ENCODE measurements around the gene ISLR. TPM values are rescaled to one million over a fixed set of nuclear protein-coding genes. Genes with fewer than 3 reads are reported as not detected.

The ISLR gene
- total and polyA plus RNA-seq, 9 donors, result 82.4 to 314 (median 152) TPM

DNA sequence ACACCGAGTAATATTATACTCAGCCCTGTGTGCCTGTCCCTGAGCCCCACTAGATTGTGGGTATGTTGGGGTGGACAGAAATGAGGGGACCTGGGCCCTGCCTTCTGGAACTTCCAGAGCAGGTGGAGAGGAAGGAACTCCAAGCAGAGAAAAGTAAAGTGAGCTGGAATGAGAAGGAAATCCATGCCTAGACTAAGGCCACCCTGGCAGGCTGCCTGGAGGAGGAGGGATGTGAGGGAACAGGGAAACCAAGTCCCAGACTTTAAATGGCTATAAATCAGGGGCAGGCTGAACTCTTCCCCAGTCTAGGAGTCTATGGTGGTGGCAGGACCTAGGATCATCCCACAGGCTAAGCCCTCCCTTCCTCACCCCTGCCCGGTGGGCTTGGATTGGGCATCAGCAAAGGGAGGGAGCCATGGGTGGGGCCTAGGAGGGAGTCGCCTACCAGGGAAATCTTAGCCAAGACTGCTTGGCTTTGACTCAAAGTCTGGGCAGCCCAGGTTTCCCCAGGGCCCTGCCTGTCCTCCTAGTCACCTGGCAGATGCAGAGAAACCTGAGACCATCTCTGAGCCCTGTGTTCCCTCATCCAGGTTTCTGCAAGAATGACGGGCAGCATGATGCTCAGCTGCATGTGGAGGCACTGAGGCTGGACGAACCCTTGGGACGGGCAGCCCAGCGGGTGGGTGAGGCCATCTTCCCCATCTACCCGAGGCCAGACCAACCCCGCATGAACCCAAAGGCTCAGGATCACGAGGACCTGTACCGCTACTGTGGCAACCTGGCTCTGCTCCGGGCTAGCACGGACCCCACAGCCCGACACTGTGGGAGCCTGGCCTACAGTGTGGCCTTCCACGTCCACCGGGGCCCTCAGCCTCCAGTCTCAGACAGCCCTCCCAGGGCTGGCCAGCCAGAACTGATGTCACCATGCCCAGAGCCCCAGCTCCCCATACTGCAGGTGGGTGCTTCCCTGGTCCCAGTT, 44.7 kb downstream of the ISLR start:
- TF ChIP-seq, protein P1, sequence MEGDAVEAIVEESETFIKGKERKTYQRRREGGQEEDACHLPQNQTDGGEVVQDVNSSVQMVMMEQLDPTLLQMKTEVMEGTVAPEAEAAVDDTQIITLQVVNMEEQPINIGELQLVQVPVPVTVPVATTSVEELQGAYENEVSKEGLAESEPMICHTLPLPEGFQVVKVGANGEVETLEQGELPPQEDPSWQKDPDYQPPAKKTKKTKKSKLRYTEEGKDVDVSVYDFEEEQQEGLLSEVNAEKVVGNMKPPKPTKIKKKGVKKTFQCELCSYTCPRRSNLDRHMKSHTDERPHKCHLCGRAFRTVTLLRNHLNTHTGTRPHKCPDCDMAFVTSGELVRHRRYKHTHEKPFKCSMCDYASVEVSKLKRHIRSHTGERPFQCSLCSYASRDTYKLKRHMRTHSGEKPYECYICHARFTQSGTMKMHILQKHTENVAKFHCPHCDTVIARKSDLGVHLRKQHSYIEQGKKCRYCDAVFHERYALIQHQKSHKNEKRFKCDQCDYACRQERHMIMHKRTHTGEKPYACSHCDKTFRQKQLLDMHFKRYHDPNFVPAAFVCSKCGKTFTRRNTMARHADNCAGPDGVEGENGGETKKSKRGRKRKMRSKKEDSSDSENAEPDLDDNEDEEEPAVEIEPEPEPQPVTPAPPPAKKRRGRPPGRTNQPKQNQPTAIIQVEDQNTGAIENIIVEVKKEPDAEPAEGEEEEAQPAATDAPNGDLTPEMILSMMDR (IDR thresholded peaks at IDR 0.05), result no peak
- no peak for TF ChIP-seq POLR2A (IDR thresholded peaks at IDR 0.05)
- Histone ChIP-seq H3K36me3 (no peaks in the 10 kb centered on the region), H3K27me3 (no peaks in the 10 kb centered on the region), H3K4me3 (no peak overlapping the region), H3K4me1 (ENCODE audit: insufficient read depth) (no peaks in the 10 kb centered on the region), H3K27ac (no peak overlapping the region), H3K9me3 (no peaks in the 10 kb centered on the region)
- WGBS, 3 donors, result 89 to 93% (median 89%) methylated on average over 15 to 16 of the region's 16 CpGs
- DNase-seq, result no peak
- intact Hi-C loops (cut with DNase I), result loop anchor here in 1 of 4 donors (5.0 kb wide), 1 partner anchor 86 kb away; the partner anchor contains the start of gene ISLR2

DNA sequence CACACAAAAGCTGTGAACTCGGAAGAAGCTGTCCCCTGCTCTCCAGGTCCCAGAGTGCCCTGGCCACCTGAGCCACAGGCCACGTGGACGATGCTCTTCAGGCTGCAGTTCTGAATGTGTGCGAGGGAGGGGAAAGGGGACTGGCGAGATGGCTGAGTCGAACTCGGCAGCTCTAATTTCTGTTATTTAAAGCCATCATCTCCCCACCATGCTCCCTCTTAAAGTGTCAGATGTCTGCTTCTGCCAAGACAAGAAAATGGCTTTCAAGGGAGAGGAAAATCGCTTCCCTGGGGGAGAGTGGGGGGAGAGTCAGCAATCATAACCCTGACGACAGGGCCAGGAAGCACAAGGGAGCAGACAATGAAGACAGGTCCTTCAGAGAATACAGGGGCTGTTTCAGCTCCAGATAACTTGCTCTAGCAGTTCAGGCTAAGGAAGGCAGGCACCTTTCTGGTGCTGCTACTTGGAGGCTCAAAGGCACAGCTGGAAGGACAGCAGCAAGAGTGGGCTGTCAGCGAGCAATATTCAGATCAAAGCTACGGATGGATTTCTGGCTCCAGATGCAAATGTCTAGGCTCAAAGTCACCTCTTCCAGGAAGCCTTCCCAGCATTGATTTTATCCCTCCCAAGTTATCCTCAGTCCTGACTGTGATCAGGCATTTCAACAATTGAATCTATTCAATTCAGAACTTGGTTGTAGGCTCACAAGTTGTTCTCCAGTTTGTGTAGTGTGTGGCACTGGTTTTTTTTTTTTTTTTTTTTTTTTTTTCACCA, 47.2 kb downstream of the ISLR start:
- no peaks in the 10 kb centered on the region for H3K4me1 ChIP-seq (ENCODE audit: insufficient read depth)
- no peaks in the 10 kb centered on the region for H3K27me3 ChIP-seq
- no peak overlapping the region for H3K27ac ChIP-seq
- H3K9me3 ChIP-seq, result no peaks in the 10 kb centered on the region
- H3K4me3 ChIP-seq, result no peak overlapping the region
- TF ChIP-seq, protein P1 (IDR thresholded peaks at IDR 0.05), result no peak
- no peak for TF ChIP-seq EP300 (IDR thresholded peaks at IDR 0.05)
- no peak for TF ChIP-seq POLR2A (IDR thresholded peaks at IDR 0.05)
- no peaks in the 10 kb centered on the region for H3K36me3 ChIP-seq
- no peak for DNase-seq
- 70 to 77% (median 77%) methylated on average over 11 of the region's 11 CpGs for WGBS, 3 donors
- intact Hi-C loops (cut with DNase I), result loop anchor here in 1 of 4 donors (10.0 kb wide), 1 partner anchor 56 kb away; no protein-coding TSS in a partner anchor

DNA sequence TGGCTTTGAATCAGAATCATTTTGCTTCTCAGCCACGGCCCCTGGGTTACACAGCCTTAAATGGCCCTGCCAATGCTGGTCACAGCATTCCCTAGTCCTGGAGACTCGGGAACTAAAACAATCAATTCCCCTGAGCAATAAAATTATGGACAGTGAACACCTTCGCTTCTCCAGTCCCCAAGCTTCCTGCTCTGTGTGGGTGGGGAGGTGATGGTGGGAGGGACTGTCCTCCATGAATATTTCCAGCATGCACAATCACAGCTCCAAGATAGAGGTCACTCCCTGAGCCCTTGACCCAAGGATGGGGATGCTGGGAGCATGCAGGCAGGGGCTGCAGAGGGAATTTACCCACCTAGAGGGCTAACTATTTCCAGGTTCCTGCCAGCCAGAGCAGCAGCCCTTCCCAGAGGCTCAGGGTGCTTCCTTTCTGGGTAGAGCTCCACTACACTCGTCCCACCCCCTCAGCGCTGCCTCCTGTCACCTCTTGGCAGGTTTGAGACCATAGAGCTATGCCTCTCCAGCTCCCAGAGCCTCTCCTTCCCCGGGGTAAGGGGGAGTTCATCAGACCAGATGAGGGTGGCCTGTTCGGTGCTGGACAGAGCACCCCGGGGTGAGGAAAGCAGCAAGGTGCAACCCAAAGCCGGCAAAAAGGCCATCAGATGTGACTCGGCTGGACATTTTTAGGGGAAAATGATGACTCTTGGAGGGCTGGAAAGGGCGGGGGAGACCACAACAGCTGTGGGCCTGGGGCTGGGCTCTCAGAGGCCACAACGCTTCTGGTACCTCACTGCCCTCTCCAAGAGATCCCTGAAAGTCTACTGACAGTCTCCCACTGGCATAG, 48.1 kb downstream of the ISLR start:
- Histone ChIP-seq H3K27ac (no peak overlapping the region), H3K27me3 (no peaks in the 10 kb centered on the region), H3K9me3 (no peaks in the 10 kb centered on the region), H3K36me3 (no peaks in the 10 kb centered on the region), H3K4me3 (no peak overlapping the region), H3K4me1 (ENCODE audit: insufficient read depth) (no peaks in the 10 kb centered on the region)
- TF ChIP-seq EP300 (IDR thresholded peaks at IDR 0.05), result no peak
- no peak for TF ChIP-seq POLR2A (IDR thresholded peaks at IDR 0.05)
- TF ChIP-seq, protein P1 (IDR thresholded peaks at IDR 0.05), result no peak
- intact Hi-C loops (cut with DNase I), result loop anchor here in 1 of 4 donors (10.0 kb wide), 1 partner anchor 57 kb away; no protein-coding TSS in a partner anchor
- 44 to 49% (median 49%) methylated on average over 12 of the region's 12 CpGs for WGBS, 3 donors
- DNase-seq, result no peak

All from ovary (tissue), 9 donors.